GM10266 (cell line): ENCODE data around the gene SLC47A1.

Experiments
- DNase-seq: peaks from one replicate; pipeline ENCODE4 v3.0.0; 2012; ENCODE audit errors: extremely low spot score
- CTCF ChIP-seq: IDR thresholded peaks from 2 replicates; pipeline ENCODE4 v1.5.1; 2012; ENCODE audit warnings: mild to moderate bottlenecking, low read depth; ENCODE audit not compliant: control insufficient read depth, insufficient read depth; ENCODE audit errors: missing control alignments

SLC47A1 gene

GRCh38 chr17:19551591-19552148, 18.0 kb downstream of the SLC47A1 start:
- DNase-seq, result no peak
- TF ChIP-seq CTCF, result no peak

- no peak for TF ChIP-seq CTCF
- no peak for DNase-seq
Observed at GRCh38 chr17:19553036-19553435, 19.4 kb downstream of the SLC47A1 start.

GRCh38 chr17:19554393-19554792, 20.7 kb downstream of the SLC47A1 start:
- no peak for DNase-seq
- TF ChIP-seq CTCF, result no peak

GRCh38 chr17:19555746-19556145, 22.1 kb downstream of the SLC47A1 start:
- TF ChIP-seq CTCF, result no peak
- no peak for DNase-seq

- DNase-seq, result no peak
- TF ChIP-seq CTCF, result no peak
Observed at GRCh38 chr17:19558946-19559345, 25.3 kb downstream of the SLC47A1 start.

GRCh38 chr17:19561697-19562318, 28.2 kb downstream of the SLC47A1 start:
- no peak for TF ChIP-seq CTCF
- DNase-seq, result no peak

GRCh38 chr17:19565817-19566575, 32.3 kb downstream of the SLC47A1 start:
- DNase-seq, result no peak
- TF ChIP-seq CTCF, result no peak
